K562 (cell line): ENCODE measurements around the gene CRYZ. TPM values are rescaled to one million over a fixed set of nuclear protein-coding genes. Genes with fewer than 3 reads are reported as not detected.

ENCODE experiments used
- ATAC-seq: fragments of 200-7000 bp; cut with Tn5 transposase; 3 replicates; pipeline ENCODE4 v1.9.1; 2020; ENCODE audit warnings: moderate library complexity
- BruUV-seq: library from RNA; stranded (reverse); fragments of 400-500 nt; replicated peaks from 2 replicates; lab custom pipeline; 2021; lab: Mats Ljungman, UMichigan
- CTCF ChIA-PET: fragments of 300-600 bp; formaldehyde crosslinking; extraction: SDS; loops from one replicate; lab custom pipeline; 2021; ENCODE audit warnings: low intra/inter-chr PET ratio; lab: Yijun Ruan, JAX
- POLR2A ChIA-PET: fragments of 300-600, 350-650 bp; sonication (Branson Sonifier 250); formaldehyde crosslinking; extraction: SDS; loops from one replicate; lab custom pipeline; 2021; ENCODE audit warnings: antibody characterized with exemption, inconsistent platforms; lab: Yijun Ruan, JAX
- DNase-seq, 4 experiments: peaks; one replicate each; pipeline versions ENCODE4 v3.0.0 to v3.0.0-alpha.2; 2011 to 2018; ENCODE audit warnings: low spot score in 3 of 4, mixed read lengths in 3 of 4; ENCODE audit errors: extremely low read depth in 1 of 4
- FAIRE-seq: peaks from 2 replicates; lab custom pipeline; 2011; peaks lifted over from hg19 to GRCh38; lab: Jason Lieb, UNC
- H2AFZ ChIP-seq: 2 replicates; pipeline ENCODE4 v1.6.0; 2011; ENCODE audit warnings: low read depth, low read length, control low read depth, inconsistent platforms
- H3K27ac ChIP-seq: fragments of 200-600 bp; 3 replicates; pipeline ENCODE4 v1.8.0; 2011; ENCODE audit warnings: low read depth, mild to moderate bottlenecking, control low read depth, inconsistent platforms, low read length, moderate library complexity, mixed read lengths; ENCODE audit errors: extremely low read depth
- H3K27me3 ChIP-seq, 2 experiments: fragments of 300-600 bp in 1 of 2; 2 replicates in 1 of 2; 3 replicates in 1 of 2; pipeline versions ENCODE4 v1.6.0 to v1.8.0; 2011; ENCODE audit warnings: inconsistent platforms in 2 of 2, low read length in 2 of 2, mild to moderate bottlenecking in 1 of 2, mixed read lengths in 1 of 2, moderate library complexity in 1 of 2; ENCODE audit not compliant: control insufficient read depth in 2 of 2, insufficient read depth in 2 of 2
- H3K36me3 ChIP-seq: fragments of 300-600 bp; 3 replicates; pipeline ENCODE4 v1.8.0; 2011; ENCODE audit warnings: mild to moderate bottlenecking, low read length, inconsistent platforms; ENCODE audit not compliant: control insufficient read depth, insufficient read depth
- H3K4me1 ChIP-seq, 2 experiments: fragments of 200-600 bp in 1 of 2; replicated peaks in 1 of 2; 2 replicates in 1 of 2; 3 replicates in 1 of 2; pipeline versions ENCODE4 v1.5.1 to v1.8.0; 2011; ENCODE audit warnings: inconsistent platforms in 2 of 2, low read length in 2 of 2, mild to moderate bottlenecking in 1 of 2, mixed read lengths in 1 of 2, moderate library complexity in 1 of 2; ENCODE audit not compliant: control insufficient read depth in 2 of 2, insufficient read depth in 2 of 2
- H3K4me2 ChIP-seq: 2 replicates; pipeline ENCODE4 v1.6.1; 2011; ENCODE audit warnings: low read length, control low read depth, inconsistent platforms, mixed read lengths; ENCODE audit not compliant: insufficient read depth
- H3K4me3 ChIP-seq: fragments of 200-600 bp; sonication (generic), shearing (Covaris generic); 2 replicates; pipeline ENCODE4 v1.5.1; 2016; ENCODE audit warnings: control low read depth, inconsistent platforms
- H3K79me2 ChIP-seq: fragments of 200-600 bp; 3 replicates; pipeline ENCODE4 v1.8.0; 2011; ENCODE audit warnings: low read length, inconsistent platforms; ENCODE audit not compliant: control insufficient read depth, insufficient read depth
- H3K9ac ChIP-seq, 2 experiments: 2 replicates each; pipeline versions ENCODE4 v1.6.0 to v1.6.1; 2011; ENCODE audit warnings: low read depth in 2 of 2, low read length in 2 of 2, control low read depth in 1 of 2, inconsistent platforms in 1 of 2, mild to moderate bottlenecking in 1 of 2, mixed read lengths in 1 of 2; ENCODE audit not compliant: insufficient read depth in 1 of 2
- H3K9me1 ChIP-seq: one replicate; pipeline ENCODE4 v1.6.0; 2011; ENCODE audit warnings: inconsistent platforms, mild to moderate bottlenecking, low read length, moderate library complexity; ENCODE audit not compliant: control insufficient read depth, insufficient read depth
- H3K9me3 ChIP-seq: replicated peaks from 2 replicates; pipeline ENCODE4 v1.5.1; 2011; ENCODE audit warnings: low read depth, low read length, inconsistent platforms; ENCODE audit not compliant: control insufficient read depth, insufficient read depth
- H4K20me1 ChIP-seq: replicated peaks from 2 replicates; pipeline ENCODE4 v1.6.1; 2011; ENCODE audit warnings: low read length, inconsistent platforms, mixed read lengths; ENCODE audit not compliant: control insufficient read depth, insufficient read depth
- CLOCK ChIP-seq: fragments of 250-450 bp; sonication (Bioruptor Pico); IDR thresholded peaks from 2 replicates; pipeline ENCODE4 v1.4.0; 2020; ENCODE audit warnings: mild to moderate bottlenecking, moderate library complexity, borderline replicate concordance
- COPS2 ChIP-seq: fragments of 450-650 bp; conservative IDR thresholded peaks from 2 replicates; pipeline ENCODE4 v1.6.1; 2016; ENCODE audit warnings: mild to moderate bottlenecking, moderate library complexity
- E2F3 ChIP-seq: fragments of 250-450 bp; sonication (Bioruptor Pico); IDR thresholded peaks from 2 replicates; pipeline ENCODE4 v1.4.0; 2020; ENCODE audit warnings: mild to moderate bottlenecking
- ELF4 ChIP-seq: fragments of 450-650 bp; formaldehyde crosslinking; IDR thresholded peaks from 2 replicates; pipeline ENCODE4 v1.4.0; 2022; ENCODE audit warnings: missing genetic modification characterization
- HDAC3 ChIP-seq: fragments of 450-650 bp; IDR thresholded peaks from 2 replicates; pipeline ENCODE4 v1.6.1; 2018; ENCODE audit warnings: borderline replicate concordance, mild to moderate bottlenecking, moderate library complexity; ENCODE audit not compliant: partially characterized antibody
- MNT ChIP-seq, 2 experiments: fragments of 450-650 bp; conservative IDR thresholded peaks; 2 replicates each; pipeline ENCODE4 v1.6.1; 2017; ENCODE audit warnings: mild to moderate bottlenecking in 2 of 2, moderate library complexity in 2 of 2
- NEUROD1 ChIP-seq: fragments of 150-350 bp; IDR thresholded peaks from 2 replicates; pipeline ENCODE4 v1.6.1; 2014; ENCODE audit warnings: borderline replicate concordance, low read length, low read depth; ENCODE audit not compliant: partially characterized antibody
- POLR2G ChIP-seq: fragments of 200-400 bp; formaldehyde crosslinking; IDR thresholded peaks from 2 replicates; pipeline ENCODE4 v1.6.1; 2017; ENCODE audit warnings: low read depth, mild to moderate bottlenecking, antibody characterized with exemption, low read length, moderate library complexity
- RBM25 ChIP-seq: fragments of 200-400 bp; formaldehyde crosslinking; IDR thresholded peaks from 2 replicates; pipeline ENCODE4 v1.6.1; 2018; ENCODE audit warnings: low read length, low read depth, moderate library complexity; ENCODE audit not compliant: severe bottlenecking
- SMAD1 ChIP-seq: fragments of 150-350 bp; IDR thresholded peaks from 2 replicates; pipeline ENCODE4 v1.6.1; 2014; ENCODE audit warnings: low read length, low read depth; ENCODE audit not compliant: partially characterized antibody
- SNAPC5 ChIP-seq: fragments of 250-450 bp; sonication (Bioruptor Pico); IDR thresholded peaks from 2 replicates; pipeline ENCODE4 v1.8.0; 2021; ENCODE audit warnings: moderate library complexity, mild to moderate bottlenecking, inconsistent platforms
- YY1 ChIP-seq, 3 experiments: IDR thresholded peaks; 2 replicates each; pipeline ENCODE4 v1.6.1; 2011; ENCODE audit warnings: low read length in 2 of 3, mild to moderate bottlenecking in 2 of 3, moderate library complexity in 2 of 3, borderline replicate concordance in 1 of 3, control low read depth in 1 of 3, low read depth in 1 of 3; ENCODE audit not compliant: insufficient read depth in 3 of 3, insufficient replicate concordance in 2 of 3, control insufficient read depth in 1 of 3, insufficient read length in 1 of 3; ENCODE audit errors: extremely low read depth in 1 of 3
- ZHX1 ChIP-seq: fragments of 150-350 bp; conservative IDR thresholded peaks from 2 replicates; pipeline ENCODE4 v1.6.1; 2014; ENCODE audit warnings: low read length
- ZNF589 ChIP-seq: fragments of 200-800 bp; sonication (Bioruptor generic); IDR thresholded peaks from 2 replicates; pipeline ENCODE4 v1.6.1; 2016; ENCODE audit warnings: low read depth, missing genetic modification characterization, missing compliant biosample characterization
- WGBS: fragments of 100-300 bp; shearing (Covaris generic); methylation state at CpG from one replicate; pipeline ENCODE4 v1.1.6; 2016; ENCODE audit warnings: low coverage, mixed read lengths; ENCODE audit not compliant: insufficient coverage; ENCODE audit errors: missing lambda C conversion rate; 5-methylcytosine and 5-hydroxymethylcytosine counted together
- in situ Hi-C: fragments of 300-500 bp; cut with MboI; formaldehyde crosslinking; loops from 4 replicates; pipeline ENCODE4 v1.15.0; 2018; ENCODE audit warnings: inconsistent platforms, mixed read lengths
- intact Hi-C: fragments of 100-400 bp; cut with micrococcal nuclease; formaldehyde crosslinking; loops from 2 replicates; pipeline ENCODE4 v1.14.2; 2022
- polyA plus RNA-seq, 8 experiments: library from polyadenylated mRNA; depleted of rRNA in 4 of 8; stranded (reverse) in 5 of 8; unstranded in 3 of 8; fragments of >200 nt; fragmentation: Nextera tagmentation in 2 of 8; fragmentation: Illumina TruSeq in 1 of 8; extraction: Ambion mirVana in 2 of 8; extraction: Trizol in 1 of 8; gene quantifications; 2 replicates each; pipeline versions ENCODE4 v1.2.1 to v1.2.3, GENCODE V29; 2011 to 2014; ENCODE audit warnings: inconsistent platforms in 1 of 8, missing spikeins in 1 of 8
- total RNA-seq, 7 experiments: library from RNA; depleted of rRNA in 6 of 7; stranded (reverse); fragments of >200 nt in 6 of 7; fragmentation: Illumina TruSeq in 2 of 7; extraction: Trizol in 2 of 7; gene quantifications; 2 replicates each; pipeline versions ENCODE4 v1.2.1 to v1.2.3, GENCODE V29; 2011 to 2021; ENCODE audit warnings: low replicate concordance in 1 of 7

The CRYZ gene
- total and polyA plus RNA-seq, 9 of the 15 experiments (the other 6 are each of a cell fraction or from before 2014, with no cell fraction given) = 51.7 to 179 (median 81.4) TPM

GRCh38 chr1:74763807-74764206 lies 31.0 kb upstream of the CRYZ start:
- DNase-seq (no peak), ATAC-seq (no peak), FAIRE-seq (no peak)
- H3K27me3 ChIP-seq = no peaks in the 10 kb centered on the region
- no peaks in the 10 kb centered on the region for H3K9me3 ChIP-seq
- no peak overlapping the region for H3K4me2 ChIP-seq
- no peaks in the 10 kb centered on the region for H3K4me1 ChIP-seq
- no peaks in the 10 kb centered on the region for H3K9me1 ChIP-seq
- no peak overlapping the region for H3K4me3 ChIP-seq
- no peaks in the 10 kb centered on the region for H4K20me1 ChIP-seq
- no peak overlapping the region for H2AFZ ChIP-seq
- TSS peak; percentile 27 for BruUV-seq
- ChIA-PET CTCF (no interaction called here), POLR2A (no interaction called here)
- no peak overlapping the region for H3K27ac ChIP-seq
- peaks cover 47% of the 10 kb centered on the region for H3K36me3 ChIP-seq
- H3K79me2 ChIP-seq = no peaks in the 10 kb centered on the region
- intact Hi-C loops = no loop called here
- TF ChIP-seq CLOCK (CRISPR knock-in tag) = no peak
- TF ChIP-seq ELF4 = no peak
- no peak for TF ChIP-seq ZNF589
- no peak for TF ChIP-seq ZHX1
- no peak for TF ChIP-seq YY1 (IDR thresholded peaks at IDR 0.05; ENCODE audit: borderline replicate concordance in 1 of 3, control insufficient read depth in 1 of 3, extremely low read depth in 1 of 3, insufficient read depth in 3 of 3, insufficient read length in 1 of 3, insufficient replicate concordance in 2 of 3, low read depth in 1 of 3, low read length in 2 of 3)
- no peak for TF ChIP-seq HDAC3
- TF ChIP-seq COPS2 = no peak
- no peak for TF ChIP-seq SNAPC5 (CRISPR knock-in tag)
- no peak for TF ChIP-seq NEUROD1
- TF ChIP-seq E2F3 (CRISPR knock-in tag) = no peak
- no peak for TF ChIP-seq RBM25
- no peak for TF ChIP-seq POLR2G
- no peak for TF ChIP-seq SMAD1
- no peak for TF ChIP-seq MNT (conservative IDR thresholded peaks at IDR 0.05)
- in situ Hi-C loops = loop anchor here (10.0 kb wide), 1 partner anchor 441 kb away; no protein-coding TSS in a partner anchor
- 87% methylated on average over 4 of the region's 4 CpGs for WGBS
- H3K9ac ChIP-seq = no peak overlapping the region
